ENCODE measurements around the gene PARVB.

DNA sequence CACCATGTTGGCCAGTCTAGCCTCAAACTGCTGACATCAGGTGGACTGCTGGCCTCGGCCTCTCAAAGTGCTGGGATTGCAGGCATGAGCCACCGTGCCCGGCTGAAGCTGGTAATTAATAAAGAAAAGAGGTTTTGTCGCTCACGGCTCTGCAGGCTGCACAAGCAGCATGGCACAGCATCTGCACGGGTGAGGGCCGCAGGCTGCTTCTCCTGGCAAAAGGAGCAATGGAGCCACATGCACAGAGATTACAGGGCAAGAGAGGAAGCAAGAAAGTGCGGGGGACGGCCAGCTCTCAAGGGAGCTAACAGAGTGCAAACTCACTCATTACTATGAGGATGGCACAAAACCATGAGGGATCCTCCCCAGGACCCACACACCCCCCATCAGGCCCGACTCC, 4.7 kb upstream of the PARVB start:
- TF ChIP-seq, protein P1, sequence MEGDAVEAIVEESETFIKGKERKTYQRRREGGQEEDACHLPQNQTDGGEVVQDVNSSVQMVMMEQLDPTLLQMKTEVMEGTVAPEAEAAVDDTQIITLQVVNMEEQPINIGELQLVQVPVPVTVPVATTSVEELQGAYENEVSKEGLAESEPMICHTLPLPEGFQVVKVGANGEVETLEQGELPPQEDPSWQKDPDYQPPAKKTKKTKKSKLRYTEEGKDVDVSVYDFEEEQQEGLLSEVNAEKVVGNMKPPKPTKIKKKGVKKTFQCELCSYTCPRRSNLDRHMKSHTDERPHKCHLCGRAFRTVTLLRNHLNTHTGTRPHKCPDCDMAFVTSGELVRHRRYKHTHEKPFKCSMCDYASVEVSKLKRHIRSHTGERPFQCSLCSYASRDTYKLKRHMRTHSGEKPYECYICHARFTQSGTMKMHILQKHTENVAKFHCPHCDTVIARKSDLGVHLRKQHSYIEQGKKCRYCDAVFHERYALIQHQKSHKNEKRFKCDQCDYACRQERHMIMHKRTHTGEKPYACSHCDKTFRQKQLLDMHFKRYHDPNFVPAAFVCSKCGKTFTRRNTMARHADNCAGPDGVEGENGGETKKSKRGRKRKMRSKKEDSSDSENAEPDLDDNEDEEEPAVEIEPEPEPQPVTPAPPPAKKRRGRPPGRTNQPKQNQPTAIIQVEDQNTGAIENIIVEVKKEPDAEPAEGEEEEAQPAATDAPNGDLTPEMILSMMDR (IDR thresholded peaks at IDR 0.05; ENCODE audit: low read depth, low read length), result no peak
- TF ChIP-seq MYC (IDR thresholded peaks at IDR 0.05; ENCODE audit: low read depth, low read length), result no peak
- no peak for TF ChIP-seq POLR2A (IDR thresholded peaks at IDR 0.05; ENCODE audit: extremely low read depth, insufficient read length)
